Measurements from ENCODE around the gene HORMAD2. TPM values are rescaled to one million over a fixed set of nuclear protein-coding genes. Genes with fewer than 3 reads are reported as not detected.

The HORMAD2 gene, protein sequence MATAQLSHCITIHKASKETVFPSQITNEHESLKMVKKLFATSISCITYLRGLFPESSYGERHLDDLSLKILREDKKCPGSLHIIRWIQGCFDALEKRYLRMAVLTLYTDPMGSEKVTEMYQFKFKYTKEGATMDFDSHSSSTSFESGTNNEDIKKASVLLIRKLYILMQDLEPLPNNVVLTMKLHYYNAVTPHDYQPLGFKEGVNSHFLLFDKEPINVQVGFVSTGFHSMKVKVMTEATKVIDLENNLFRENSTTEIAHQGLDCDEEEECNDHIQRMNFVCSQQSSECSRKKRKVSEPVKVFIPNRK
- not detected in 5 replicates for total RNA-seq (2022; extraction: Qiagen RNA extraction)

DNA sequence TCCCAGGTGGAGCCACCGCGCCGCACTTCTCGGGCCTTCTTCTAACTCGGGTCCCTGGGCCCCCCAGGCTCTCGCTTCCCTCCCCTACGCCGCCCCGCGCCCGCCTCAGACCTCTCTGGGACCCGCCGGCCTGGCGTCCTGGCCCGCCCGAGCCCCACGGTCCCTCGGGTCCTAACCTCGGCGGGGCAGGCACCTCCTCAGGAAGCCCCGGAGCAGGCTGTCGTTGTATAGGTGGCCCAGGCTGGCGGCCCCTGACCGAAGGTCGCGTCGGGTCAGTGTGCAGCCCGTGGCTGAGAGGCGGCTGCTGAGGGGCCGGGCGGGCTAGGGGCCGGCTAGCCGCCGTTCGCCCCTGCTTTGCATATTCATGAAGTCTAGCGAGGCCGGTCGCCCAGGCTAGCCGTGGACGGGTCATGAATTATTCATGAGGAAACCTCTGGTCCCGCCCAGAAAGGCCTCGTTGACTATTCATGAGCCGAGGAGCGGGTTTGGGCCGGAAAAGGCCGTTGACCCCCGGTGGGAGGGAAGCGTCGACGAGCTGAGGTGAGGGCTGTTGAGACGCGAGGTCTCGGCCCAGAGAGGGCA is at the start of gene HORMAD2:
HORMAD2 (plus strand) TSS at position 513 of the 582 bp plus-strand sequence. CDS start 13,489 bp downstream, outside the sequence.

Other genes starting within 250 kb of the HORMAD2 start
- gene ASCC2, start 242.2 kb upstream of the HORMAD2 start, total RNA-seq (2022; extraction: Qiagen RNA extraction), result 21.2 to 32.4 TPM (median 31.8 TPM) in 5 replicates
- 6.5 to 10.0 TPM (median 9.7 TPM) in 5 replicates for gene MTMR3, start 197.3 kb upstream of the HORMAD2 start, total RNA-seq (2022; extraction: Qiagen RNA extraction)
- gene LIF, start 166.3 kb downstream of the HORMAD2 start, total RNA-seq (2022; extraction: Qiagen RNA extraction), result 16.4 to 35.8 TPM (median 33.5 TPM) in 5 replicates
- 0.11 TPM in 1 of 5 replicates, not detected in the others for gene OSM, start 186.4 kb downstream of the HORMAD2 start, total RNA-seq (2022; extraction: Qiagen RNA extraction)
- 5.0 to 6.5 TPM (median 5.5 TPM) in 5 replicates for gene CASTOR1, start 209.0 kb downstream of the HORMAD2 start, total RNA-seq (2022; extraction: Qiagen RNA extraction)
- 7.5 to 9.6 TPM (median 9.1 TPM) in 5 replicates for gene TBC1D10A, start 246.5 kb downstream of the HORMAD2 start, total RNA-seq (2022; extraction: Qiagen RNA extraction)

Measured in A549 treated with dexamethasone at 1 μM for 4 hours (cell line).